ENCODE data around the gene PMM1. TPM values are rescaled to one million over a fixed set of nuclear protein-coding genes. Genes with fewer than 3 reads are reported as not detected.
A peak's percentile ranks its signal among the peaks of the same experiment; 100 is the strongest.
"Not testable (repeated sequence)": the region's sequence is repeated elsewhere in the genome, so short reads cannot be mapped to it uniquely, and the experiment has no call there.

Gene PMM1
- total RNA-seq, 4 donors from 2014 or later = 17.7 to 26.1 (median 23.8) TPM

- WGBS, 2 donors = 92 to 95% methylated on average over 8 of the region's 8 CpGs
- Histone ChIP-seq H3K27me3 (no peaks in the 10 kb centered on the region), H3K27ac (no peak overlapping the region), H3K4me3 (replicated peaks in 1 of 3) (no peak overlapping the region), H3K9me3 (no peaks in the 10 kb centered on the region), H3K36me3 (peaks cover 0 to 18% of the 10 kb centered on the region in 2 donors), H3K4me1 (no peaks in the 10 kb centered on the region)
- intact Hi-C loops (cut with DNase I) = no loop called here
- no peak for DNase-seq
- TF ChIP-seq CTCF (IDR thresholded peaks at IDR 0.05) (no peak), POLR2A (IDR thresholded peaks at IDR 0.05) (no peak)
These were observed 11.5 kb downstream of the PMM1 start for GRCh38 chr22:41578114-41578513.

- no peaks in the 10 kb centered on the region for H3K4me1 ChIP-seq
- no peak overlapping the region for H3K27ac ChIP-seq
- H3K36me3 ChIP-seq = peaks cover 0 to 12% of the 10 kb centered on the region in 2 donors
- intact Hi-C loops (cut with DNase I) = no loop called here
- TF ChIP-seq POLR2A (IDR thresholded peaks at IDR 0.05) (no peak), CTCF (IDR thresholded peaks at IDR 0.05) (peak in 1 of 6 experiments; percentile 23)
- H3K4me3 ChIP-seq (replicated peaks in 1 of 3) = no peak overlapping the region
- no peaks in the 10 kb centered on the region for H3K27me3 ChIP-seq
- peak in 1 of 2 donors; percentile 14 for DNase-seq
- no peaks in the 10 kb centered on the region for H3K9me3 ChIP-seq
- WGBS, 2 donors = 84 to 89% methylated on average over 7 to 9 of the region's 9 CpGs
These were observed 12.8 kb downstream of the PMM1 start for GRCh38 chr22:41576877-41577276.

- intact Hi-C loops (cut with DNase I) = no loop called here
- peaks cover 0 to 11% of the 10 kb centered on the region in 2 donors for H3K36me3 ChIP-seq
These were observed 14.1 kb downstream of the PMM1 start for GRCh38 chr22:41575533-41575932.

GRCh38 chr22:41574847-41575381, 14.7 kb downstream of the PMM1 start:
- no peaks in the 10 kb centered on the region for H3K4me1 ChIP-seq
- no peak overlapping the region for H3K27ac ChIP-seq
- H3K4me3 ChIP-seq (replicated peaks in 1 of 3) = no peak overlapping the region
- no peaks in the 10 kb centered on the region for H3K9me3 ChIP-seq
- peaks cover 0 to 7% of the 10 kb centered on the region in 2 donors for H3K36me3 ChIP-seq
- 71 to 73% methylated on average over 17 to 23 of the region's 26 CpGs for WGBS, 2 donors
- no peak for TF ChIP-seq CTCF (IDR thresholded peaks at IDR 0.05)
- no peak for TF ChIP-seq POLR2A (IDR thresholded peaks at IDR 0.05)
- peak in 1 of 2 donors; percentile 15 for DNase-seq
- H3K27me3 ChIP-seq = no peaks in the 10 kb centered on the region
- intact Hi-C loops (cut with DNase I) = no loop called here

More at GRCh38 chr22:41575533-41575932, 14.1 kb downstream of the PMM1 start:
- 100% methylated on average over 2 of the region's 15 CpGs; no CpG with 5 or more reads in 1 of the 2 donors for WGBS, 2 donors
- no peaks in the 10 kb centered on the region for H3K9me3 ChIP-seq
- H3K27ac ChIP-seq = no peak overlapping the region
- H3K4me1 ChIP-seq = no peaks in the 10 kb centered on the region
- no peak for TF ChIP-seq CTCF (IDR thresholded peaks at IDR 0.05)
- TF ChIP-seq POLR2A (IDR thresholded peaks at IDR 0.05) = no peak
- H3K27me3 ChIP-seq = no peaks in the 10 kb centered on the region
- DNase-seq = no peak
- H3K4me3 ChIP-seq (replicated peaks in 1 of 3) = no peak overlapping the region

GRCh38 chr22:41573677-41574076, 16.0 kb downstream of the PMM1 start:
- H3K27ac ChIP-seq = no peak overlapping the region
- H3K4me1 ChIP-seq = no peaks in the 10 kb centered on the region
- H3K9me3 ChIP-seq = no peaks in the 10 kb centered on the region
- peaks cover 0 to 3% of the 10 kb centered on the region in 2 donors for H3K36me3 ChIP-seq
- TF ChIP-seq CTCF (IDR thresholded peaks at IDR 0.05) (no peak), POLR2A (IDR thresholded peaks at IDR 0.05) (no peak)
- H3K27me3 ChIP-seq = no peaks in the 10 kb centered on the region
- DNase-seq = no peak
- H3K4me3 ChIP-seq (replicated peaks in 1 of 3) = no peak overlapping the region
- WGBS, 2 donors = 92 to 93% methylated on average over 11 of the region's 11 CpGs
- intact Hi-C loops (cut with DNase I) = no loop called here

GRCh38 chr22:41572305-41572704, 17.3 kb downstream of the PMM1 start:
- intact Hi-C loops (cut with DNase I); H3K27me3 ChIP-seq; H3K27ac ChIP-seq; H3K4me1 ChIP-seq; H3K4me3 ChIP-seq (replicated peaks in 1 of 3); H3K9me3 ChIP-seq; DNase-seq; H3K36me3 ChIP-seq: not testable (repeated sequence)
- WGBS, 2 donors = 98 to 99% methylated on average over 3 of the region's 3 CpGs

Measured in thyroid gland (tissue), 4 donors.